Calu3 (cell line): Measurements from ENCODE around the gene BEGAIN. TPM values are rescaled to one million over a fixed set of nuclear protein-coding genes. Genes with fewer than 3 reads are reported as not detected.

Experiments used
- BruUV-seq: library from RNA; stranded (reverse); fragments of 400-500 nt; replicated peaks from 2 replicates; lab custom pipeline; 2021; lab: Mats Ljungman, UMichigan
- CTCF ChIA-PET: fragments of 300-600 bp; sonication (Branson Sonifier 250); formaldehyde crosslinking; loops from one replicate; lab custom pipeline; 2022; ENCODE audit warnings: antibody characterized with exemption; lab: Charles Lee
- DNase-seq: peaks from one replicate; pipeline ENCODE4 v3.0.0; 2022
- H3K27ac Mint-ChIP-seq: one replicate; pipeline ENCODE4 v1.8.0; 2022; ENCODE audit warnings: mixed read lengths; ENCODE audit not compliant: unreplicated experiment
- H3K27me3 Mint-ChIP-seq: one replicate; pipeline ENCODE4 v1.8.0; 2022; ENCODE audit warnings: mixed read lengths; ENCODE audit not compliant: unreplicated experiment
- H3K36me3 Mint-ChIP-seq: one replicate; pipeline ENCODE4 v1.8.0; 2022; ENCODE audit warnings: mild to moderate bottlenecking, moderate library complexity, mixed read lengths; ENCODE audit not compliant: insufficient read depth, unreplicated experiment
- H3K4me1 Mint-ChIP-seq: one replicate; pipeline ENCODE4 v1.8.0; 2022; ENCODE audit warnings: mild to moderate bottlenecking, low read depth, mixed read lengths; ENCODE audit not compliant: unreplicated experiment
- H3K4me3 Mint-ChIP-seq: one replicate; pipeline ENCODE4 v1.8.0; 2022; ENCODE audit warnings: mild to moderate bottlenecking, low read depth, moderate library complexity, mixed read lengths; ENCODE audit not compliant: unreplicated experiment
- H3K9me3 Mint-ChIP-seq: one replicate; pipeline ENCODE4 v1.8.0; 2022; ENCODE audit warnings: low read depth, mixed read lengths; ENCODE audit not compliant: unreplicated experiment
- CTCF ChIP-seq: fragments of 200-600 bp; IDR thresholded peaks from one replicate; pipeline ENCODE4 v1.8.0; 2022; ENCODE audit warnings: antibody characterized with exemption; ENCODE audit not compliant: unreplicated experiment
- intact Hi-C: fragments of 100-400 bp; cut with micrococcal nuclease; formaldehyde crosslinking; loops from one replicate; pipeline ENCODE4 v1.10.0; 2022; ENCODE audit not compliant: unreplicated experiment
- total RNA-seq: library from RNA; stranded (reverse); gene quantifications from 2 replicates; pipeline ENCODE4 v1.2.3, GENCODE V29; 2022

BEGAIN gene
- total RNA-seq, 1 experiment from 2014 or later = 0.26 TPM

GRCh38 chr14:100542619-100543205 is 44.5 kb downstream of the BEGAIN start:
- intact Hi-C loops = no loop called here

GRCh38 chr14:100541621-100542560 is 45.3 kb downstream of the BEGAIN start:
- Mint-ChIP-seq H3K27ac (no peak overlapping the region), H3K4me3 (no peak overlapping the region), H3K36me3 (peaks cover 16% of the 10 kb centered on the region), H3K27me3 (no peaks in the 10 kb centered on the region), H3K4me1 (no peaks in the 10 kb centered on the region), H3K9me3 (no peaks in the 10 kb centered on the region)
- intact Hi-C loops = no loop called here
- CTCF ChIA-PET = no interaction called here
- no TSS peak for BruUV-seq
- no peak for DNase-seq
- no peak for TF ChIP-seq CTCF

More at GRCh38 chr14:100542619-100543205, 44.5 kb downstream of the BEGAIN start:
- no peak for DNase-seq
- TF ChIP-seq CTCF = no peak
- CTCF ChIA-PET = interaction anchor here (1.3 kb wide), 1 partner anchor 12 kb away, joined by 3 read pairs; no protein-coding TSS in a partner anchor
- Mint-ChIP-seq H3K9me3 (no peaks in the 10 kb centered on the region), H3K27ac (no peak overlapping the region), H3K4me1 (no peaks in the 10 kb centered on the region), H3K4me3 (no peak overlapping the region), H3K27me3 (no peaks in the 10 kb centered on the region), H3K36me3 (peaks cover 24% of the 10 kb centered on the region)
- BruUV-seq = no TSS peak

GRCh38 chr14:100540926-100541620 is 46.1 kb downstream of the BEGAIN start:
- Mint-ChIP-seq H3K27me3 (no peaks in the 10 kb centered on the region), H3K27ac (no peak overlapping the region), H3K36me3 (peaks cover 8% of the 10 kb centered on the region), H3K4me1 (no peaks in the 10 kb centered on the region), H3K9me3 (no peaks in the 10 kb centered on the region), H3K4me3 (no peak overlapping the region)
- CTCF ChIA-PET = no interaction called here
- intact Hi-C loops = no loop called here
- no TSS peak for BruUV-seq
- no peak for DNase-seq
- TF ChIP-seq CTCF = no peak

GRCh38 chr14:100540141-100540925 is 46.9 kb downstream of the BEGAIN start:
- DNase-seq = peak; percentile 20
- H3K4me1 Mint-ChIP-seq = no peaks in the 10 kb centered on the region
- no TSS peak for BruUV-seq
- intact Hi-C loops = no loop called here
- H3K27ac Mint-ChIP-seq = no peak overlapping the region
- CTCF ChIA-PET = no interaction called here
- H3K9me3 Mint-ChIP-seq = no peaks in the 10 kb centered on the region
- no peaks in the 10 kb centered on the region for H3K27me3 Mint-ChIP-seq
- H3K4me3 Mint-ChIP-seq = no peak overlapping the region
- H3K36me3 Mint-ChIP-seq = peaks cover 4% of the 10 kb centered on the region
- TF ChIP-seq CTCF = no peak
